Measurements from ENCODE around the gene SYN1.
A peak's percentile ranks its signal among the peaks of the same experiment; 100 is the strongest.
"Not testable (repeated sequence)": the region's sequence is repeated elsewhere in the genome, so short reads cannot be mapped to it uniquely, and the experiment has no call there.

The SYN1 gene

GRCh38 chrX:47619486-47620302 lies at the start of gene SYN1:
SYN1 (minus strand) TSS chrX:47619857; CDS start chrX:47619728, 129 bp downstream.
- no peak within 1 kb of the TSS for H3K9ac ChIP-seq

GRCh38 chrX:47665797-47666196 lies 46.1 kb upstream of the SYN1 start:
- not testable (repeated sequence) for H4K20me1 ChIP-seq (ENCODE audit: insufficient read depth); H3K27me3 ChIP-seq (ENCODE audit: insufficient read depth, low read depth)

More at GRCh38 chrX:47619486-47620302, at the start of gene SYN1:
- Histone ChIP-seq H3K36me3 (ENCODE audit: insufficient read depth) (no peaks in the 10 kb centered on the region), H3K4me2 (peak within 1 kb of the TSS; percentile 21; the same call in 1 of the 2 replicates), H3K27me3 (ENCODE audit: insufficient read depth, low read depth) (no peaks in the 10 kb centered on the region), H3K79me2 (ENCODE audit: insufficient read depth, low read depth) (no peaks in the 10 kb centered on the region), H4K20me1 (ENCODE audit: insufficient read depth) (no peaks in the 10 kb centered on the region), H3K4me1 (ENCODE audit: low read depth, poor library complexity, severe bottlenecking) (no peaks in the 10 kb centered on the region), H2AFZ (ENCODE audit: low read depth) (no peak within 1 kb of the TSS), H3K27ac (no peak within 1 kb of the TSS), H3K4me3 (IDR thresholded peaks at IDR 0.05; ENCODE audit: insufficient read depth, low read depth, low read length) (no peak within 1 kb of the TSS)
- TF ChIP-seq CTCF (conservative IDR thresholded peaks at IDR 0.05; ENCODE audit: low read depth, low read length) = no peak

GRCh38 chrX:47664737-47665136 lies 45.1 kb upstream of the SYN1 start:
- H3K4me1 ChIP-seq (ENCODE audit: low read depth, poor library complexity, severe bottlenecking) = peaks cover 2% of the 10 kb centered on the region

More at GRCh38 chrX:47665797-47666196, 46.1 kb upstream of the SYN1 start:
- not testable (repeated sequence) for H3K4me3 ChIP-seq (IDR thresholded peaks at IDR 0.05; ENCODE audit: insufficient read depth, low read depth, low read length); H3K9ac ChIP-seq; H3K4me1 ChIP-seq (ENCODE audit: low read depth, poor library complexity, severe bottlenecking); H3K36me3 ChIP-seq (ENCODE audit: insufficient read depth); H3K79me2 ChIP-seq (ENCODE audit: insufficient read depth, low read depth); H3K4me2 ChIP-seq; H3K27ac ChIP-seq; H2AFZ ChIP-seq (ENCODE audit: low read depth)

GRCh38 chrX:47662144-47662657 lies 42.5 kb upstream of the SYN1 start:
- no peak overlapping the region for H2AFZ ChIP-seq (ENCODE audit: low read depth)
- no peak for TF ChIP-seq CTCF (conservative IDR thresholded peaks at IDR 0.05; ENCODE audit: low read depth, low read length)
- H3K27me3 ChIP-seq (ENCODE audit: insufficient read depth, low read depth) = no peaks in the 10 kb centered on the region
- H3K4me3 ChIP-seq (IDR thresholded peaks at IDR 0.05; ENCODE audit: insufficient read depth, low read depth, low read length) = no peak overlapping the region
- H3K4me1 ChIP-seq (ENCODE audit: low read depth, poor library complexity, severe bottlenecking) = peaks cover 11% of the 10 kb centered on the region
- H3K4me2 ChIP-seq = no peak overlapping the region
- no peaks in the 10 kb centered on the region for H4K20me1 ChIP-seq (ENCODE audit: insufficient read depth)
- H3K36me3 ChIP-seq (ENCODE audit: insufficient read depth) = no peaks in the 10 kb centered on the region
- no peak overlapping the region for H3K9ac ChIP-seq
- no peaks in the 10 kb centered on the region for H3K79me2 ChIP-seq (ENCODE audit: insufficient read depth, low read depth)
- no peak overlapping the region for H3K27ac ChIP-seq

More at GRCh38 chrX:47664737-47665136, 45.1 kb upstream of the SYN1 start:
- Histone ChIP-seq H3K27me3 (ENCODE audit: insufficient read depth, low read depth) (no peaks in the 10 kb centered on the region), H3K36me3 (ENCODE audit: insufficient read depth) (no peaks in the 10 kb centered on the region), H3K4me2 (no peak overlapping the region), H3K79me2 (ENCODE audit: insufficient read depth, low read depth) (no peaks in the 10 kb centered on the region), H3K9ac (no peak overlapping the region), H2AFZ (ENCODE audit: low read depth) (no peak overlapping the region), H3K4me3 (IDR thresholded peaks at IDR 0.05; ENCODE audit: insufficient read depth, low read depth, low read length) (no peak overlapping the region), H4K20me1 (ENCODE audit: insufficient read depth) (no peaks in the 10 kb centered on the region), H3K27ac (no peak overlapping the region)
- no peak for TF ChIP-seq CTCF (conservative IDR thresholded peaks at IDR 0.05; ENCODE audit: low read depth, low read length)

GRCh38 chrX:47661539-47661938 lies 41.9 kb upstream of the SYN1 start:
- Histone ChIP-seq H2AFZ (ENCODE audit: low read depth) (no peak overlapping the region), H3K4me3 (IDR thresholded peaks at IDR 0.05; ENCODE audit: insufficient read depth, low read depth, low read length) (no peak overlapping the region), H3K36me3 (ENCODE audit: insufficient read depth) (no peaks in the 10 kb centered on the region), H3K4me1 (ENCODE audit: low read depth, poor library complexity, severe bottlenecking) (peaks cover 11% of the 10 kb centered on the region), H3K79me2 (ENCODE audit: insufficient read depth, low read depth) (no peaks in the 10 kb centered on the region), H3K27ac (no peak overlapping the region), H3K27me3 (ENCODE audit: insufficient read depth, low read depth) (no peaks in the 10 kb centered on the region), H3K4me2 (no peak overlapping the region), H3K9ac (no peak overlapping the region), H4K20me1 (ENCODE audit: insufficient read depth) (no peaks in the 10 kb centered on the region)
- no peak for TF ChIP-seq CTCF (conservative IDR thresholded peaks at IDR 0.05; ENCODE audit: low read depth, low read length)

All from KMS-11 (cell line).